T47D (cell line): Measurements from ENCODE around the gene DNAAF9.

ENCODE experiments used
- DNase-seq, 2 experiments: peaks; one replicate each; pipeline versions ENCODE4 v3.0.0 to v3.0.0-alpha.2; 2011 to 2012; ENCODE audit warnings: low read depth in 1 of 2, low spot score in 1 of 2
- JUND ChIP-seq: IDR thresholded peaks from 2 replicates; pipeline ENCODE4 v1.6.1; 2012; ENCODE audit warnings: low read depth
- in situ Hi-C: cut with HindIII; loops from 2 replicates; pipeline ENCODE4 v1.10.0; 2016; ENCODE audit warnings: low sequenced_read_pairs, low pct_unique_long_range_greater_than_20kb

DNAAF9 gene

GRCh38 chr20:3406481-3407039, 909 bp downstream of the DNAAF9 start:
- no peak for TF ChIP-seq JUND
- in situ Hi-C loops, result no loop called here
- peak in 1 of 2 experiments; percentile 1 for DNase-seq

GRCh38 chr20:3405696-3406358, 1.6 kb downstream of the DNAAF9 start:
- peak; percentile 33; the same call in 1 of the 2 replicates for TF ChIP-seq JUND
- DNase-seq, result peak; percentile 52 to 54
- in situ Hi-C loops, result no loop called here

GRCh38 chr20:3405139-3405538, 2.3 kb downstream of the DNAAF9 start:
- 0 out of 2 replicates have a peak, but pooled peaks have one; percentile 3 for TF ChIP-seq JUND
- DNase-seq, result peak; percentile 63 to 79
- in situ Hi-C loops, result no loop called here

- TF ChIP-seq JUND, result no peak
- in situ Hi-C loops, result no loop called here
- DNase-seq, result no peak
Measured at GRCh38 chr20:3404402-3404801, 3.1 kb downstream of the DNAAF9 start.

- TF ChIP-seq JUND, result no peak
- in situ Hi-C loops, result no loop called here
- no peak for DNase-seq
Measured at GRCh38 chr20:3403741-3404140, 3.7 kb downstream of the DNAAF9 start.

GRCh38 chr20:3402453-3402852, 5.0 kb downstream of the DNAAF9 start:
- DNase-seq, result no peak
- in situ Hi-C loops, result no loop called here
- no peak for TF ChIP-seq JUND

- in situ Hi-C loops, result no loop called here
- peak in 1 of 2 experiments; percentile 22 for DNase-seq
- no peak for TF ChIP-seq JUND
Measured at GRCh38 chr20:3400260-3401155, 7.0 kb downstream of the DNAAF9 start.

- TF ChIP-seq JUND, result no peak
- no peak for DNase-seq
- in situ Hi-C loops, result no loop called here
Measured at GRCh38 chr20:3398681-3399252, 8.7 kb downstream of the DNAAF9 start.

- in situ Hi-C loops, result no loop called here
- DNase-seq, result no peak
- TF ChIP-seq JUND, result no peak
Measured at GRCh38 chr20:3396492-3396891, 11.0 kb downstream of the DNAAF9 start.

GRCh38 chr20:3392756-3393155, 14.7 kb downstream of the DNAAF9 start:
- TF ChIP-seq JUND, result no peak
- in situ Hi-C loops, result no loop called here
- DNase-seq, result no peak

- no peak for DNase-seq
- in situ Hi-C loops, result no loop called here
Measured at GRCh38 chr20:3390759-3391425, 16.6 kb downstream of the DNAAF9 start.

GRCh38 chr20:3383878-3384495, 23.5 kb downstream of the DNAAF9 start:
- DNase-seq, result no peak
- no peak for TF ChIP-seq JUND

More at GRCh38 chr20:3390759-3391425, 16.6 kb downstream of the DNAAF9 start:
- TF ChIP-seq JUND, result no peak

More at GRCh38 chr20:3383878-3384495, 23.5 kb downstream of the DNAAF9 start:
- in situ Hi-C loops, result no loop called here
